HCT116 (cell line): ENCODE measurements around the gene GIPC3. TPM values are rescaled to one million over a fixed set of nuclear protein-coding genes. Genes with fewer than 3 reads are reported as not detected.

Experiments
- ATAC-seq: fragments of 200-7000 bp; cut with Tn5 transposase; 2 replicates; pipeline ENCODE4 v1.9.1; 2020; ENCODE audit warnings: mild to moderate bottlenecking, moderate library complexity
- BruUV-seq: library from RNA; stranded (reverse); fragments of 400-500 nt; replicated peaks from 2 replicates; lab custom pipeline; 2021; lab: Mats Ljungman, UMichigan
- CTCF ChIA-PET: fragments of 300-600 bp; sonication (Branson Sonifier 250); formaldehyde crosslinking; loops from one replicate; lab custom pipeline; 2021; ENCODE audit warnings: antibody characterized with exemption; lab: Charles Lee
- POLR2A ChIA-PET: fragments of 300-600, 350-600 bp; sonication (Branson Sonifier 250); formaldehyde crosslinking; loops from one replicate; lab custom pipeline; 2021; ENCODE audit warnings: antibody characterized with exemption; lab: Charles Lee
- RAD21 ChIA-PET, 2 experiments: fragments of 300-600 bp; sonication (Branson Sonifier 250); formaldehyde crosslinking; loops; one replicate each; lab custom pipeline; 2023; ENCODE audit warnings: low total read pairs in 2 of 2; ENCODE audit not compliant: uncharacterized antibody in 2 of 2, unreplicated experiment in 2 of 2, low non-redundant PET in 1 of 2; lab: Charles Lee
- DNase-seq: peaks from one replicate; pipeline ENCODE4 v3.0.0-alpha.2; 2010; ENCODE audit warnings: low read depth, low spot score
- H2AFZ ChIP-seq: fragments of 200-600 bp; shearing (Covaris generic), sonication (generic); 2 replicates; pipeline ENCODE4 v1.6.1; 2017; ENCODE audit warnings: low read depth, mixed run types, mixed read lengths, antibody characterized with exemption, low read length; ENCODE audit not compliant: poor library complexity, severe bottlenecking
- H3K27ac ChIP-seq: 2 replicates; pipeline ENCODE4 v1.5.1; 2012; ENCODE audit warnings: low read depth, low read length
- H3K27me3 ChIP-seq: fragments of 200-600 bp; sonication (generic); 2 replicates; pipeline ENCODE4 v1.6.1; 2016; ENCODE audit warnings: mixed run types, low read length, mixed read lengths; ENCODE audit not compliant: insufficient read depth
- H3K36me3 ChIP-seq, 2 experiments: fragments of 200-500 bp in 1 of 2; fragments of 200-600 bp in 1 of 2; sonication (Bioruptor generic) in 1 of 2; sonication (generic) in 1 of 2; 2 replicates each; pipeline versions ENCODE4 v1.5.1 to v1.6.1; 2014 to 2016; ENCODE audit warnings: low read length in 2 of 2, inconsistent platforms in 1 of 2, mixed read lengths in 1 of 2, mixed run types in 1 of 2; ENCODE audit not compliant: insufficient read depth in 2 of 2, control insufficient read depth in 1 of 2
- H3K4me1 ChIP-seq, 2 experiments: fragments of 200-600 bp in 1 of 2; sonication (generic) in 1 of 2; 2 replicates each; pipeline versions ENCODE4 v1.5.1 to v1.6.1; 2012 to 2017; ENCODE audit warnings: low read length in 2 of 2, inconsistent platforms in 1 of 2, mild to moderate bottlenecking in 1 of 2, mixed read lengths in 1 of 2, mixed run types in 1 of 2, moderate library complexity in 1 of 2; ENCODE audit not compliant: insufficient read depth in 2 of 2, control insufficient read depth in 1 of 2
- H3K4me2 ChIP-seq: fragments of 200-600 bp; sonication (generic); 2 replicates; pipeline ENCODE4 v1.6.1; 2017; ENCODE audit warnings: mixed run types, low read length, mixed read lengths
- H3K4me3 ChIP-seq, 2 experiments: fragments of 200-600 bp in 1 of 2; sonication (generic) in 1 of 2; replicated peaks in 1 of 2; 2 replicates each; pipeline ENCODE4 v1.5.1; 2011 to 2016; ENCODE audit warnings: low read length in 2 of 2, control low read depth in 1 of 2, low read depth in 1 of 2, mild to moderate bottlenecking in 1 of 2, mixed read lengths in 1 of 2, mixed run types in 1 of 2
- H3K79me2 ChIP-seq: fragments of 200-600 bp; sonication (generic); 2 replicates; pipeline ENCODE4 v1.6.1; 2017; ENCODE audit warnings: mild to moderate bottlenecking, mixed run types, low read length, moderate library complexity, mixed read lengths; ENCODE audit not compliant: insufficient read depth
- H3K9ac ChIP-seq: fragments of 200-600 bp; sonication (generic); 2 replicates; pipeline ENCODE4 v1.6.1; 2016; ENCODE audit warnings: low read length, mixed read lengths
- H3K9me2 ChIP-seq: fragments of 200-600 bp; sonication (generic), shearing (Covaris generic); 2 replicates; pipeline ENCODE4 v1.6.1; 2017; ENCODE audit warnings: mixed run types, mild to moderate bottlenecking, moderate library complexity; ENCODE audit not compliant: insufficient read depth
- H3K9me3 ChIP-seq, 2 experiments: fragments of 200-500 bp in 1 of 2; fragments of 200-600 bp in 1 of 2; sonication (Bioruptor generic) in 1 of 2; sonication (generic) in 1 of 2; 2 replicates each; pipeline ENCODE4 v1.6.1; 2014 to 2017; ENCODE audit warnings: low read length in 2 of 2, mixed read lengths in 2 of 2, inconsistent platforms in 1 of 2, low read depth in 1 of 2, mild to moderate bottlenecking in 1 of 2, mixed run types in 1 of 2, moderate library complexity in 1 of 2; ENCODE audit not compliant: control insufficient read depth in 1 of 2, insufficient read depth in 1 of 2
- H4K20me1 ChIP-seq: fragments of 200-600 bp; sonication (generic), shearing (Covaris generic); 2 replicates; pipeline ENCODE4 v1.6.1; 2017; ENCODE audit warnings: mixed run types, mild to moderate bottlenecking, moderate library complexity; ENCODE audit not compliant: insufficient read depth
- ATF3 ChIP-seq: IDR thresholded peaks from 2 replicates; pipeline ENCODE4 v1.6.1; 2012
- CBX3 ChIP-seq: IDR thresholded peaks from 2 replicates; pipeline ENCODE4 v1.6.1; 2012; ENCODE audit warnings: low read depth
- CEBPB ChIP-seq: IDR thresholded peaks from 2 replicates; pipeline ENCODE4 v1.6.1; 2012; ENCODE audit warnings: low read depth
- CTCF ChIP-seq, 3 experiments: fragments of 200-600 bp in 1 of 3; sonication (generic) in 1 of 3; IDR thresholded peaks in 2 of 3; conservative IDR thresholded peaks in 1 of 3; 2 replicates each; pipeline ENCODE4 v1.5.1; 2012 to 2017; ENCODE audit warnings: low read depth in 2 of 3, low read length in 2 of 3, antibody characterized with exemption in 1 of 3, borderline replicate concordance in 1 of 3, control low read depth in 1 of 3, mild to moderate bottlenecking in 1 of 3, mixed read lengths in 1 of 3, mixed run types in 1 of 3, moderate library complexity in 1 of 3; ENCODE audit not compliant: insufficient read depth in 1 of 3
- EGR1 ChIP-seq: IDR thresholded peaks from 2 replicates; pipeline ENCODE4 v1.6.1; 2012; ENCODE audit warnings: low read depth
- ELF1 ChIP-seq: IDR thresholded peaks from 2 replicates; pipeline ENCODE4 v1.6.1; 2012; ENCODE audit warnings: low read depth, borderline replicate concordance
- EZH2 ChIP-seq: fragments of 200-600 bp; sonication (generic); IDR thresholded peaks from 2 replicates; pipeline ENCODE4 v1.6.1; 2017; ENCODE audit warnings: antibody characterized with exemption, mixed run types
- JUND ChIP-seq: IDR thresholded peaks from 2 replicates; pipeline ENCODE4 v1.6.1; 2012
- MAX ChIP-seq: IDR thresholded peaks from 2 replicates; pipeline ENCODE4 v1.6.1; 2012
- POLR2A ChIP-seq: IDR thresholded peaks from 2 replicates; pipeline ENCODE4 v1.7.0; 2011; ENCODE audit warnings: borderline replicate concordance; ENCODE audit not compliant: insufficient read depth, insufficient read length; ENCODE audit errors: extremely low read depth
- RAD21 ChIP-seq: IDR thresholded peaks from 2 replicates; pipeline ENCODE4 v1.6.1; 2012; ENCODE audit warnings: low read depth, mild to moderate bottlenecking
- SP1 ChIP-seq: IDR thresholded peaks from 2 replicates; pipeline ENCODE4 v1.6.1; 2012; ENCODE audit warnings: low read depth
- SRF ChIP-seq: IDR thresholded peaks from 2 replicates; pipeline ENCODE4 v1.6.1; 2012; ENCODE audit warnings: low read depth
- YY1 ChIP-seq: IDR thresholded peaks from 2 replicates; pipeline ENCODE4 v1.6.1; 2011; ENCODE audit warnings: low read length, low read depth, moderate library complexity, mild to moderate bottlenecking; ENCODE audit not compliant: insufficient replicate concordance; ENCODE audit errors: extremely low read depth
- ZFX ChIP-seq: fragments of 450-650 bp; IDR thresholded peaks from 2 replicates; pipeline ENCODE4 v1.6.1; 2017
- ZNF274 ChIP-seq: fragments of 200-500 bp; sonication (Bioruptor generic); IDR thresholded peaks from 2 replicates; pipeline ENCODE4 v1.6.1; 2014; ENCODE audit warnings: mild to moderate bottlenecking, low read depth, low read length, inconsistent platforms
- intact Hi-C: fragments of 100-400 bp; cut with micrococcal nuclease; formaldehyde crosslinking; loops from 2 replicates; pipeline ENCODE4 v1.10.0; 2022
- total RNA-seq: library from RNA; stranded (reverse); gene quantifications from one replicate; pipeline ENCODE4 v1.2.1, GENCODE V29; 2021; ENCODE audit not compliant: unreplicated experiment

The GIPC3 gene
- total RNA-seq, 1 experiment from 2014 or later = not detected

- CTCF ChIA-PET = no interaction called here
- H3K9me2 ChIP-seq = no peaks in the 10 kb centered on the region
Measured at GRCh38 chr19:3543150-3544057, 41.9 kb upstream of the GIPC3 start.

GRCh38 chr19:3544058-3544376 lies 41.3 kb upstream of the GIPC3 start:
- Histone ChIP-seq H2AFZ (no peak overlapping the region), H3K9me3 (no peaks in the 10 kb centered on the region), H3K4me3 (no peak overlapping the region), H3K27ac (no peak overlapping the region; the same call in 1 of the 2 replicates), H3K27me3 (no peaks in the 10 kb centered on the region), H3K79me2 (peaks cover 12% of the 10 kb centered on the region; the same call in 1 of the 2 replicates), H3K4me2 (no peak overlapping the region), H3K9me2 (no peaks in the 10 kb centered on the region), H3K4me1 (peaks cover 3 to 18% of the 10 kb centered on the region in 2 experiments; a peak in 3 of 4 replicates), H4K20me1 (peaks cover 5% of the 10 kb centered on the region; the same call in 1 of the 2 replicates), H3K36me3 (peaks cover 11 to 17% of the 10 kb centered on the region in 2 experiments), H3K9ac (no peak overlapping the region)
- intact Hi-C loops = no loop called here
- no TSS peak for BruUV-seq
- POLR2A ChIA-PET = interaction anchor here (0.9 kb wide), 1 partner anchor 1097 kb away, joined by 3 read pairs; no protein-coding TSS in a partner anchor
- DNase-seq (no peak), ATAC-seq (no peak)
- RAD21 ChIA-PET = no interaction called here
- CTCF ChIA-PET = no interaction called here
- no peak for TF ChIP-seq CEBPB
- TF ChIP-seq MAX = no peak
- no peak for TF ChIP-seq EGR1
- TF ChIP-seq CBX3 = no peak
- no peak for TF ChIP-seq YY1
- no peak for TF ChIP-seq ZFX
- no peak for TF ChIP-seq SRF
- TF ChIP-seq JUND = no peak
- TF ChIP-seq ATF3 = no peak
- no peak for TF ChIP-seq CTCF (IDR thresholded peaks at IDR 0.05 in 2 of 3, conservative IDR thresholded peaks at IDR 0.05 in 1 of 3; ENCODE audit: borderline replicate concordance in 1 of 3, insufficient read depth in 1 of 3, low read depth in 2 of 3, low read length in 2 of 3)

More at GRCh38 chr19:3543150-3544057, 41.9 kb upstream of the GIPC3 start:
- H3K36me3 ChIP-seq = peaks cover 11 to 17% of the 10 kb centered on the region in 2 experiments
- TF ChIP-seq ELF1 = no peak
- no peak for TF ChIP-seq SP1
- TF ChIP-seq JUND = no peak
- no peak for TF ChIP-seq CEBPB
- TF ChIP-seq ATF3 = no peak
- no peak for TF ChIP-seq ZFX
- TF ChIP-seq EGR1 = no peak
- TF ChIP-seq EZH2 = no peak
- TF ChIP-seq ZNF274 = no peak
- no peak for TF ChIP-seq RAD21
- TF ChIP-seq POLR2A = no peak
- no peak overlapping the region for H2AFZ ChIP-seq
- ATAC-seq (no peak), DNase-seq (no peak)
- intact Hi-C loops = no loop called here
- H3K9me3 ChIP-seq = no peaks in the 10 kb centered on the region
- no TSS peak for BruUV-seq
- peaks cover 5% of the 10 kb centered on the region; the same call in 1 of the 2 replicates for H4K20me1 ChIP-seq
- H3K9ac ChIP-seq = no peak overlapping the region
- no peak overlapping the region for H3K4me2 ChIP-seq
- ChIA-PET RAD21 (no interaction called here), POLR2A (interaction anchor here (0.9 kb wide), 1 partner anchor 1096 kb away, joined by 3 read pairs; no protein-coding TSS in a partner anchor)
- no peak overlapping the region; the same call in 1 of the 2 replicates for H3K27ac ChIP-seq
- H3K79me2 ChIP-seq = peaks cover 6% of the 10 kb centered on the region; the same call in 1 of the 2 replicates
- peaks cover 3 to 24% of the 10 kb centered on the region in 2 experiments; a peak in 3 of 4 replicates for H3K4me1 ChIP-seq
- H3K27me3 ChIP-seq = no peaks in the 10 kb centered on the region
- H3K4me3 ChIP-seq = no peak overlapping the region
